AG04450 (cell line): ENCODE results near the gene KRTAP9-1. TPM values are rescaled to one million over a fixed set of nuclear protein-coding genes. Genes with fewer than 3 reads are reported as not detected.

ENCODE experiments used
- CTCF ChIA-PET: fragments of 300-600, 350-600 bp; formaldehyde crosslinking; extraction: SDS; loops from one replicate; lab custom pipeline; 2022; ENCODE audit warnings: antibody characterized with exemption, inconsistent platforms; lab: Charles Lee
- POLR2A ChIA-PET: fragments of 350-600 bp; formaldehyde crosslinking; extraction: SDS; loops from one replicate; lab custom pipeline; 2021; ENCODE audit warnings: antibody characterized with exemption, inconsistent platforms; lab: Yijun Ruan, JAX
- DNase-seq: peaks from one replicate; pipeline ENCODE4 v3.0.0-alpha.2; 2011; ENCODE audit warnings: low read depth, low spot score
- H3K27ac ChIP-seq: one replicate; pipeline ENCODE4 v1.5.1; 2012; ENCODE audit warnings: low read depth, low read length, control low read depth
- H3K27me3 ChIP-seq: one replicate; pipeline ENCODE4 v1.6.0; 2012; ENCODE audit warnings: low read length; ENCODE audit not compliant: control insufficient read depth, insufficient read depth
- H3K4me3 ChIP-seq: 2 replicates; pipeline ENCODE4 v1.5.1; 2011; ENCODE audit warnings: mild to moderate bottlenecking, low read depth, low read length, control low read depth
- H3K9me3 ChIP-seq: 2 replicates; pipeline ENCODE4 v1.5.1; 2012; ENCODE audit warnings: low read length; ENCODE audit not compliant: control insufficient read depth, insufficient read depth
- CTCF ChIP-seq: IDR thresholded peaks from 2 replicates; pipeline ENCODE4 v1.5.1; 2011; ENCODE audit warnings: low read depth, low read length, control low read depth, inconsistent platforms
- polyA plus RNA-seq: library from polyadenylated mRNA; depleted of rRNA; stranded (reverse); fragments of >200 nt; gene quantifications from 2 replicates; pipeline ENCODE4 v1.2.3, GENCODE V29; 2011

The KRTAP9-1 gene
- polyA plus RNA-seq, 1 experiment = not detected

GRCh38 chr17:41178843-41179616 is 10.7 kb upstream of the KRTAP9-1 start:
- no peak overlapping the region for H3K27ac ChIP-seq
- H3K9me3 ChIP-seq = peaks cover 4% of the 10 kb centered on the region; the same call in 1 of the 2 replicates
- ChIA-PET POLR2A (no interaction called here), CTCF (no interaction called here)
- DNase-seq = no peak
- no peaks in the 10 kb centered on the region for H3K27me3 ChIP-seq
- TF ChIP-seq CTCF = no peak
- H3K4me3 ChIP-seq = no peak overlapping the region

- no peak within 1 kb of the TSS for H3K27ac ChIP-seq
- ChIA-PET POLR2A (no interaction called here), CTCF (no interaction called here)
- no peaks in the 10 kb centered on the region for H3K27me3 ChIP-seq
- peaks cover 5% of the 10 kb centered on the region; the same call in 1 of the 2 replicates for H3K9me3 ChIP-seq
- TF ChIP-seq CTCF = no peak
- no peak for DNase-seq
- no peak within 1 kb of the TSS for H3K4me3 ChIP-seq
Observed at GRCh38 chr17:41184480-41184961, 5.2 kb upstream of the KRTAP9-1 start, which contains the start of gene KRTAP4-1. KRTAP4-1 (minus strand) TSS chr17:41184911; CDS start chr17:41184854, 57 bp downstream.

GRCh38 chr17:41185001-41185400 is 4.7 kb upstream of the KRTAP9-1 start:
- CTCF ChIA-PET = no interaction called here
- no peak for DNase-seq

GRCh38 chr17:41186872-41187271 is 2.8 kb upstream of the KRTAP9-1 start:
- ChIA-PET POLR2A (no interaction called here), CTCF (no interaction called here)
- Histone ChIP-seq H3K9me3 (peaks cover 9% of the 10 kb centered on the region; the same call in 1 of the 2 replicates), H3K27ac (no peak overlapping the region), H3K27me3 (peaks cover 6% of the 10 kb centered on the region), H3K4me3 (no peak overlapping the region)
- no peak for DNase-seq
- TF ChIP-seq CTCF = no peak

More at GRCh38 chr17:41185001-41185400, 4.7 kb upstream of the KRTAP9-1 start:
- POLR2A ChIA-PET = no interaction called here
- peaks cover 7% of the 10 kb centered on the region; the same call in 1 of the 2 replicates for H3K9me3 ChIP-seq
- no peak overlapping the region for H3K27ac ChIP-seq
- H3K27me3 ChIP-seq = no peaks in the 10 kb centered on the region
- TF ChIP-seq CTCF = no peak
- no peak overlapping the region for H3K4me3 ChIP-seq

- POLR2A ChIA-PET = no interaction called here
- no peak for TF ChIP-seq CTCF
- Histone ChIP-seq H3K27me3 (peaks cover 6% of the 10 kb centered on the region), H3K9me3 (peaks cover 5% of the 10 kb centered on the region; the same call in 1 of the 2 replicates), H3K27ac (no peak overlapping the region), H3K4me3 (no peak overlapping the region)
- DNase-seq = no peak
- CTCF ChIA-PET = interaction anchor here (0.6 kb wide), 1 partner anchor 132 kb away, joined by 3 read pairs; no protein-coding TSS in a partner anchor
Observed at GRCh38 chr17:41190328-41190727, 641 bp downstream of the KRTAP9-1 start.
